ENCODE data around the gene ADGB. TPM values are rescaled to one million over a fixed set of nuclear protein-coding genes. Genes with fewer than 3 reads are reported as not detected.
A peak's percentile ranks its signal among the peaks of the same experiment; 100 is the strongest.

ADGB gene
- total and polyA plus RNA-seq, 2 of the 13 experiments (the other 11 are each of a cell fraction or from before 2014, with no cell fraction given) = not detected

GRCh38 chr6:146775220-146775619 lies 176.4 kb downstream of the ADGB start (continued):
- TF ChIP-seq AHDC1 (CRISPR knock-in tag; IDR thresholded peaks at IDR 0.05; ENCODE audit: borderline replicate concordance) (no peak), STAG1 (CRISPR knock-in tag; IDR thresholded peaks at IDR 0.05) (peak; percentile 36), HBP1 (CRISPR knock-in tag; IDR thresholded peaks at IDR 0.05; ENCODE audit: low read depth) (no peak)

- no peak overlapping the region for H2AFZ ChIP-seq (ENCODE audit: low read length)
- H3K27me3 ChIP-seq (ENCODE audit: control insufficient read depth in 1 of 2, insufficient read depth in 2 of 2, low read length in 2 of 2) = no peaks in the 10 kb centered on the region
- no peak overlapping the region for H3K27ac ChIP-seq (ENCODE audit: extremely low read length, insufficient read depth, low read length)
- no peaks in the 10 kb centered on the region for H3K4me1 ChIP-seq (ENCODE audit: insufficient read depth, low read length)
- 1% methylated on average over 3 of the region's 3 CpGs for WGBS (ENCODE audit: low lambda C conversion rate)
- H3K4me3 ChIP-seq (replicated peaks in 1 of 3; ENCODE audit: insufficient read depth in 1 of 3, low read depth in 2 of 3, low read length in 3 of 3) = no peak overlapping the region
- no peaks in the 10 kb centered on the region for H3K79me2 ChIP-seq (ENCODE audit: insufficient read depth, low read length)
- BruUV-seq (replicated peaks) = no TSS peak
- intact Hi-C loops (cut with micrococcal nuclease; ENCODE audit: unreplicated experiment) (no loop called here), in situ Hi-C loops (cut with HindIII; ENCODE audit: extremely low pct_ligation_motif_present, low pct_unique_long_range_greater_than_20kb) (no loop called here)
- no peak overlapping the region for H3K4me2 ChIP-seq (ENCODE audit: low read depth, low read length)
- ATAC-seq (no peak), FAIRE-seq (no peak), DNase-seq (ENCODE audit: low spot score) (no peak)
- ChIA-PET CTCF (ENCODE audit: low intra/inter-chr PET ratio, low total read pairs) (no interaction called here), POLR2A (no interaction called here)
- no peak for TF ChIP-seq ZNF816 (CRISPR knock-in tag; IDR thresholded peaks at IDR 0.05; ENCODE audit: borderline replicate concordance)
- TF ChIP-seq ZNF569 (CRISPR knock-in tag; IDR thresholded peaks at IDR 0.05; ENCODE audit: borderline replicate concordance) = no peak
- no peak for TF ChIP-seq RORA (CRISPR knock-in tag; IDR thresholded peaks at IDR 0.05)
- no peaks in the 10 kb centered on the region for H3K36me3 ChIP-seq (replicated peaks in 1 of 2; ENCODE audit: control insufficient read depth in 1 of 2, insufficient read depth in 2 of 2, low read length in 2 of 2)
- no peak overlapping the region for H3K9ac ChIP-seq (ENCODE audit: insufficient read depth, low read depth, low read length)
- H4K20me1 ChIP-seq (ENCODE audit: insufficient read depth, low read length) = no peaks in the 10 kb centered on the region
- H3K9me3 ChIP-seq (ENCODE audit: low read length) = no peaks in the 10 kb centered on the region
These were observed 183.1 kb downstream of the ADGB start for GRCh38 chr6:146781836-146782235.

Data from HepG2 (cell line).